ENCODE measurements around the gene PHIP.

Gene PHIP

DNA sequence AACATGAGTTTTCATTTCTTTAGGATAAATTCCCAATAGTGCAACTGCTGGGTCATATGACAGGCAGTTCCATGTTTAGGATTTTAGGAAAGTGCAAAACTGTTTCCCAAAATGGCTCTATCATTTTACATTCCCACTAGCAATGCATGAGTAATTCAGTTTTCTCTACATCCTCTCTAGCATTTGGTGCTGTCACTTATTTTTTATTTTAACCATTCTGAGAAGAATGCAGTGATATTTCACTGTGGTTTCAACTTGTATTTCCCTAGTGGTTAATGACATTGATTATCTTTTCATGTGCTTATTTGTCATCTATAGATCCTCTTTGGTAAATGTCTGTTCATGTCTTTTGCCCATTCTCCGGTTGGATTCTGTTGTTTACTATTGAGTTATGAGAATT lies 82.7 kb downstream of the PHIP start:
- H3K4me1 ChIP-seq (ENCODE audit: low read length), result no peaks in the 10 kb centered on the region
- H3F3A ChIP-seq (ENCODE audit: insufficient read depth, low read length), result no peaks in the 10 kb centered on the region
- no peak for DNase-seq
- H3K4me2 ChIP-seq (ENCODE audit: low read depth, low read length), result no peak overlapping the region
- no peak for TF ChIP-seq CTCF (IDR thresholded peaks at IDR 0.05; ENCODE audit: low read length)
- TF ChIP-seq EZH2phosphoT487 (IDR thresholded peaks at IDR 0.05; ENCODE audit: low read length), result no peak
- TF ChIP-seq EZH2 (optimal IDR thresholded peaks at IDR 0.05; ENCODE audit: low read depth, low read length), result no peak
- no peak overlapping the region for H2AFZ ChIP-seq (ENCODE audit: low read length)
- H3K9me2 ChIP-seq (replicated peaks; ENCODE audit: insufficient read depth, low read length), result no peaks in the 10 kb centered on the region
- no peaks in the 10 kb centered on the region for H3K9me3 ChIP-seq (replicated peaks; ENCODE audit: insufficient read depth, low read length)
- no peaks in the 10 kb centered on the region for H3K27me3 ChIP-seq (replicated peaks; ENCODE audit: insufficient read depth, low read length)
- no peaks in the 10 kb centered on the region for H3K79me2 ChIP-seq (ENCODE audit: low read length)
- no peaks in the 10 kb centered on the region; the same call in none of the 2 replicates for H3K36me3 ChIP-seq (replicated peaks; ENCODE audit: insufficient read depth, low read length)
- H4K20me1 ChIP-seq (ENCODE audit: insufficient read depth, low read length), result no peaks in the 10 kb centered on the region
- H3K27ac ChIP-seq (ENCODE audit: low read length), result no peak overlapping the region
- no peak overlapping the region for H3K4me3 ChIP-seq (ENCODE audit: low read length)
- H3K9ac ChIP-seq (ENCODE audit: low read length), result no peak overlapping the region

DNA sequence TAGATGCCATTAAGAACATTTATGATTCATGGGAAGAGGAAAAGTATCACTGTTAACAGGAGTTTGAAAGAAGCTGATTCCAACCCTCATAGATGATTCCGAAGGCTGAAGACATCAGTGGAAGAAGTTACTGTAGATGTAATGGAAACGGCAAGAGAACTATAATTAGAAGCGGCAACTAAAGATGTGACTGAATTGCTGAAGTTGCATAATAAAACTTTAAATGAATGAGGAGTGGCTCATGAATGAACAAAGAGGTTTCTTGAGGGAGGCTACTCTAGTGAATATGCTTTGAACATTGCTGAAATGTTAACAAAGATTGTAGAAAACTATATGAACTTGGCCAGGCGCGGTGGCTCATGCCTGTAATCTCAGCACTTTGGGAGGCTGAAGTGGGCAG lies 84.1 kb downstream of the PHIP start:
- H2AFZ ChIP-seq (ENCODE audit: low read length), result no peak overlapping the region
- no peaks in the 10 kb centered on the region for H3K9me3 ChIP-seq (replicated peaks; ENCODE audit: insufficient read depth, low read length)
- TF ChIP-seq CTCF (IDR thresholded peaks at IDR 0.05; ENCODE audit: low read length), result no peak
- TF ChIP-seq EZH2 (optimal IDR thresholded peaks at IDR 0.05; ENCODE audit: low read depth, low read length), result no peak
- TF ChIP-seq EZH2phosphoT487 (IDR thresholded peaks at IDR 0.05; ENCODE audit: low read length), result no peak
- H3K9me2 ChIP-seq (replicated peaks; ENCODE audit: insufficient read depth, low read length), result no peaks in the 10 kb centered on the region
- no peaks in the 10 kb centered on the region; the same call in none of the 2 replicates for H3K36me3 ChIP-seq (replicated peaks; ENCODE audit: insufficient read depth, low read length)
- H3K79me2 ChIP-seq (ENCODE audit: low read length), result no peaks in the 10 kb centered on the region
- no peak overlapping the region for H3K4me2 ChIP-seq (ENCODE audit: low read depth, low read length)
- H4K20me1 ChIP-seq (ENCODE audit: insufficient read depth, low read length), result no peaks in the 10 kb centered on the region
- no peak for DNase-seq
- H3K4me1 ChIP-seq (ENCODE audit: low read length), result no peaks in the 10 kb centered on the region
- no peak overlapping the region for H3K4me3 ChIP-seq (ENCODE audit: low read length)
- H3K9ac ChIP-seq (ENCODE audit: low read length), result no peak overlapping the region
- no peaks in the 10 kb centered on the region for H3K27me3 ChIP-seq (replicated peaks; ENCODE audit: insufficient read depth, low read length)
- H3K27ac ChIP-seq (ENCODE audit: low read length), result no peak overlapping the region
- H3F3A ChIP-seq (ENCODE audit: insufficient read depth, low read length), result no peaks in the 10 kb centered on the region

DNA sequence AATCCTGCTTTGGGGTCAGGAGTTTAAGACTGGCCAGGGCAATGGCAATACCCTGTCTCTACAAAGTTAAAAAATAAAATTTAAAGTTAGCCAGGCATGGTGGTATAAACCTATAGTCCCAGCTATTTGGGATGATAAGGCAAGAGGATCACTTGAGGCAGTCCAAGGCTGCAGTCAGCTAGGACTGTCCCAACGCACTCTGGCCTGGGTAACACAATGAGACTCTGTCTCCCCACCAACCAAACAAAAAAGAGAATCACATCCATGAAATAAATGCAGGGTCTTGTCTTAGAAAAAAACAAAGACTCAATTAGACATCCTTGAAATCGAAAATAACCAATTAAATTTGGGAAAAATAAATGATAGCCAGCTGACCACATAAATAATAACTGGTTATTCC lies 88.9 kb downstream of the PHIP start:
- Histone ChIP-seq H3K36me3 (replicated peaks; ENCODE audit: insufficient read depth, low read length) (peaks cover 11% of the 10 kb centered on the region), H3K9ac (ENCODE audit: low read length) (no peak overlapping the region), H3K9me2 (replicated peaks; ENCODE audit: insufficient read depth, low read length) (no peaks in the 10 kb centered on the region), H3K27ac (ENCODE audit: low read length) (no peak overlapping the region), H3K4me3 (ENCODE audit: low read length) (no peak overlapping the region), H3K79me2 (ENCODE audit: low read length) (no peaks in the 10 kb centered on the region), H3K4me2 (ENCODE audit: low read depth, low read length) (no peak overlapping the region), H4K20me1 (ENCODE audit: insufficient read depth, low read length) (no peaks in the 10 kb centered on the region), H3K9me3 (replicated peaks; ENCODE audit: insufficient read depth, low read length) (no peaks in the 10 kb centered on the region), H3F3A (ENCODE audit: insufficient read depth, low read length) (no peaks in the 10 kb centered on the region), H2AFZ (ENCODE audit: low read length) (no peak overlapping the region), H3K27me3 (replicated peaks; ENCODE audit: insufficient read depth, low read length) (no peaks in the 10 kb centered on the region), H3K4me1 (ENCODE audit: low read length) (no peaks in the 10 kb centered on the region)
- DNase-seq, result no peak
- TF ChIP-seq EZH2 (optimal IDR thresholded peaks at IDR 0.05; ENCODE audit: low read depth, low read length) (no peak), EZH2phosphoT487 (IDR thresholded peaks at IDR 0.05; ENCODE audit: low read length) (no peak), CTCF (IDR thresholded peaks at IDR 0.05; ENCODE audit: low read length) (no peak)
